Measurements from ENCODE around the gene RAB4B.
A peak's percentile ranks its signal among the peaks of the same experiment; 100 is the strongest.

The RAB4B gene

GRCh38 chr19:40739030-40739839 lies 38.8 kb upstream of the RAB4B start:
- TF ChIP-seq CTCF (conservative IDR thresholded peaks at IDR 0.05; ENCODE audit: control insufficient read depth, insufficient read depth, low read depth, low read length): no peak

GRCh38 chr19:40739871-40740703 lies 38.0 kb upstream of the RAB4B start:
- DNase-seq (ENCODE audit: low read depth): peak; percentile 19
- TF ChIP-seq CTCF (conservative IDR thresholded peaks at IDR 0.05; ENCODE audit: control insufficient read depth, insufficient read depth, low read depth, low read length): no peak
- H3K4me3 ChIP-seq (ENCODE audit: control insufficient read depth, low read depth, low read length): no peak overlapping the region

More at GRCh38 chr19:40739030-40739839, 38.8 kb upstream of the RAB4B start:
- DNase-seq (ENCODE audit: low read depth): no peak
- H3K4me3 ChIP-seq (ENCODE audit: control insufficient read depth, low read depth, low read length): no peak overlapping the region

- peak; percentile 81 for DNase-seq (ENCODE audit: low read depth)
- no peak overlapping the region for H3K4me3 ChIP-seq (ENCODE audit: control insufficient read depth, low read depth, low read length)
- TF ChIP-seq CTCF (conservative IDR thresholded peaks at IDR 0.05; ENCODE audit: control insufficient read depth, insufficient read depth, low read depth, low read length): no peak
Observed at GRCh38 chr19:40740747-40741146, 37.3 kb upstream of the RAB4B start.

GRCh38 chr19:40741527-40742390 lies 36.3 kb upstream of the RAB4B start:
- no peak overlapping the region for H3K4me3 ChIP-seq (ENCODE audit: control insufficient read depth, low read depth, low read length)
- no peak for TF ChIP-seq CTCF (conservative IDR thresholded peaks at IDR 0.05; ENCODE audit: control insufficient read depth, insufficient read depth, low read depth, low read length)
- no peak for DNase-seq (ENCODE audit: low read depth)

GRCh38 chr19:40742477-40742876 lies 35.6 kb upstream of the RAB4B start:
- TF ChIP-seq CTCF (conservative IDR thresholded peaks at IDR 0.05; ENCODE audit: control insufficient read depth, insufficient read depth, low read depth, low read length): no peak
- H3K4me3 ChIP-seq (ENCODE audit: control insufficient read depth, low read depth, low read length): no peak overlapping the region
- DNase-seq (ENCODE audit: low read depth): no peak

- no peak for TF ChIP-seq CTCF (conservative IDR thresholded peaks at IDR 0.05; ENCODE audit: control insufficient read depth, insufficient read depth, low read depth, low read length)
- no peak overlapping the region for H3K4me3 ChIP-seq (ENCODE audit: control insufficient read depth, low read depth, low read length)
- DNase-seq (ENCODE audit: low read depth): no peak
Observed at GRCh38 chr19:40742886-40743285, 35.2 kb upstream of the RAB4B start.
